Smooth muscle cell of the brain vasculature (primary cell): ENCODE measurements around the gene RASL12.
"Not testable (repeated sequence)": the region's sequence is repeated elsewhere in the genome, so short reads cannot be mapped to it uniquely, and the experiment has no call there.

Source experiments
- DNase-seq: peaks from one replicate; pipeline ENCODE4 v3.0.0-alpha.2; 2012; ENCODE audit warnings: low read depth, low spot score

The RASL12 gene

DNA sequence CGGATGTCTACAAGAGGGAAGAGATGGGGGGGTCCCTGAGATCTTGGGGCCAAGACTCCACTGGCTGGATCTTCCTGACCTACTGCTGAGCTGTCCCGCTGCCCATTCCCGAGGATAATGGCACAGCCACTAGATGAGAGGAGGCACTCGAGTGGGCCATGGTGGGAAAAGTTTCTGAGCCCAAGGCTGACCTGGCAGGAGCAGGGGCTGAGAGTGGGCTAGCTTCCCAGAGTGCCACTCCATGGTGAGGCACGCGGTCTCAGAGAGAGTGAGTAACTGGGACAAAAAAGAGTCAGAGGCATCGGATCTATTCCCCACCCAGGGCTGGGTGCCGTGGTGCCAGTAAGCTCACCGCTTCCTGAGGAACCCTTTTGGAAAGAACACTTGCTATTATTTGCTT, 11.7 kb downstream of the RASL12 start:
- no peak for DNase-seq

DNA sequence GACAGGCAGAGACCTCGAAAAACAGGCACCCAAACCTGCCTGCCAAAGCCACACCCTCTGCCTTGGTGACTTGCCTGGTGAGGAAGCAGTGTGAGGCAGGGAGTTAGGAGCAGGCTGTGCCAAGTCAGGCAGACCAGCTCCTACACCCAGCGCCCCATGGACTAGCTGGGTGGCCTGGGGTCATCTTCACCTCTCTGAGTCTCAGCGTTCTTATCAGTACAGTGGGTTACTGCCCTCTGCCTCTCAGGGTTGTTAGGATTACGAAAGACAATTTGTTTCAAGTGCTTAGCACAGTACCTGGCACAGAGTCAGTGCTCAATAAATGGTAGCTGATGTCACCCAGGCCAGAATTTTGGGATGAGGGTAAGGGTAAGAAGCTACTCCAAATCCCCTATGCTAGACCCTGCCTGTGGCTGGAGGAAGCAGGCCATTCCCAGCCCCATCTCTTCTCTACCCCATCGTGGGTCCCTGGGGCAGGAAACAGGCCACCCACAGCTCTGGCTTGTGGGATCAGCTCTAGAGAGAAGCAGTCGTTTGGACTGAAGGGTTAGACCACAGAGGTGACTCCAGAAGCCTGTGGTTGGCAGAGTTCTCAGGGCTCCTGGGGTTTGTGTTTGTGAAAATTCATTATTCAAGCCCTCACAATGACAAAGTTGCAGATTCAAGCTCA, 12.5 kb downstream of the RASL12 start:
- DNase-seq, result no peak

DNA sequence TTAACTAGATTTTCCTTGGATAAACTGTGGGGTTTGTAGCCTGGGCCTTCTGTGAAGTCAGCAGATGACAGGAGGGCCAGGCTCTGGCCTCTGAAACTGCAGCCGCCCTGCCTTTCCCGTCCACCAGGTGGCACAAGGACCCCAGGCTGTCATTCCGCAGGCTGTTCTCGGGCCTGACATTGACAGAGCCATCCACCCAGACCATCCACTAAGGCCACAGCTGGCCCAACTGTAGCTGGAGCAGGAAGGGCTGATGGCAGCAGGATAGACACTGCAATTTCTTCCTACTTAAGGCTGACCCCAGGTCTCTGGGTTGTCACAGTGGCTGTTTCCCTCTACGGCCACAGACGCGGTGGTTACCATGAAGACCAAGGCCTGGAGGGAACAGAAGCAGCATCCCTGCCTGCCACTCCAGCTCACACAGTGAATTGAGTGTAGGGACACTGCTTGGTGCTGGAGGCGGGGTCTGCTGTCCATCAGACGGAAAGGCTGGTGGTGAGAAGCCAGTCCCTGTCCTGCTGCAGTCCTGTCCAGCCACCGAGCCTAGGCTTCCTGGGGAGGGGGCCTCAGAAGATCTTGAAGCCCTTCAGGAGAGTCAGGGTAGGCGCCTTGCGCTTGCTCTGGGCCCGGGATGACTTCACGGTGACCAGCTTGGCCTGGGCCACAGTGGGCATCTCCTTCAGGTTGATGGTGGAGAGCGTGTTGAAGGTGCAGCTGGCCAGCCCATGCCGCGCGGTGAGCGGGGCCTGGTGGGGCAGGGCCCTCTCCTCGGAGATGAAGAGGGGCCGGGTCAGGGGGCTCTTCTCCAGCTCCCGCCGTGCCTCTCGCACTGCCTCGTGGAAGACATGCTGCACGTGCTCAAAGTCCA, 13.2 kb downstream of the RASL12 start:
- DNase-seq, result no peak

DNA sequence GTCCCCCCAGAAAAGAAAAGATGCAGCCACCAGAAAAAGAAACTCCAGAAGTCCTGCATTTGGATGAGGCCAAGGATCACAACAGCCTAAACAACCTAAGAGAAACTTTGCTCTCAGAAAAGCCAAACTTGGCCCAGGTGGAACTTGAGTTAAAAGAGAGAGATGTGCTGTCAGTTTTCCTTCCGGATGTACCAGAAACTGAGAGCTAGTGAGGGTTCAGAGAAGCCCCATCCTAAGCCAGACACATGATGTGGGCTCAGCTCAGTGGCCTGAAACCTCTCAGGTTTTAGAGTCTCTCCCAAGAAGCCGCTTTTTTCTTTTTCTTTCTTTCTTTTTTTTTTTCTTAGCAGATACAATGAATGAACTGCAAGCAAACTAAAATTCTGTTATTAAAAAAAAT, 14.8 kb downstream of the RASL12 start:
- no peak for DNase-seq

DNA sequence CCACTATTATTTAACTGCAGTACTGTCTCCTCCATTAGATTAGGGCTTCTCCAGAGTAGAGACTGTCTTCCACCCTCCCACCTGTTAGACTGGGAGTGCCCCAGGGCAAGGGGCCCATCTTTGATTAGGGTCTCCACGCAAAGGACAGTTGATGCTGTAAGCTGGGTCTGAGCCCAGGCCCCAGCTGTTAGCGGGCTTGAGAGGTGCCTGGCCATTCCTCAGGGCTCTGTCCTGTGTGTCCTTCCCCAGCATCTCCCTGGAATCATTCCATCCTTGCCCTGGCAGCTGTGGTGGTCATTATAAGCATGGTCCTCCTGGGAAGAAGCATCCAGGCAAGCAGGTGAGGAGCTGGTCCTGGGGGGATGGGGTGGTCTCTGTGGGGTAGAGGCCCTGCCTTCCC, 16.5 kb downstream of the RASL12 start:
- DNase-seq, result no peak

DNA sequence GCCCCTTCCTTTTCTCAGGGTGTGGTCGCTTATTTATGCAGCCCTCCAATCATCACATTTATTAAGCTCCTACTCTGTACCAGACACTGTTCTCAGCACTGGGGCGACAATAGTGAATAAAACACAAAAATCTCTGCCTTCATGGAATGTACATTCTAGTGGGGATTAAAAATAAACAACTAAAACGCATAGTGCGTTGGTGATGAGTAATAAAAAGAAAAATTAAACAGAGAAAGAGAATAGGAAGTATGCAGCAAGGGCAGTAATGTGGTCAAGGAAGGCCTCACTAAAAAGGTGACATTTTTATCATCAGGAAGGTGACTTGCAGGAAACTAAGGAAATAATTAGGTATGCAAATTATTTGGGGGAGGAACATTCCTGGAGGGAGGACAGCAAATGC, 17.5 kb downstream of the RASL12 start:
- DNase-seq, result no peak

DNA sequence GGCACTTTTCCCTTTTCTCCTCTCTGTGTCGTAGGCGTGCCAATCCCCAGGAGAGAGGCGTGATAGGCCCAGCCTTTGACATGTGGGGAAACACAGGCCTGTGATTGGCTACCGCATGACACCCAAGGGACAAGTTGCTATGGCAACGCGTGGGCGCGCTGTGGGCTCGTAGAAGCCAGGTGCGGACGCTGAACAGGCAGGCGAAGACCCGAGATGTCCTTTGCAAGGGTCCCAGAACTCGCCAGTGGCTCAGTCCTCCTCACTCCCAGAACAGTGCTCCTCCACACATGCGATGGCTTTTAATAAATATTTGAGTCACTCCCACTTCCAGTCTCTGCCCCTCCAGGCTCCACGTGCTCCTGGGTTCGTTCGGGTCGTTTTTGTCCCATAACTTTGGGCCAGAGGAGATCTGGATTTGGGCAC, 18.4 kb downstream of the RASL12 start:
- peak; percentile 78 for DNase-seq

DNA sequence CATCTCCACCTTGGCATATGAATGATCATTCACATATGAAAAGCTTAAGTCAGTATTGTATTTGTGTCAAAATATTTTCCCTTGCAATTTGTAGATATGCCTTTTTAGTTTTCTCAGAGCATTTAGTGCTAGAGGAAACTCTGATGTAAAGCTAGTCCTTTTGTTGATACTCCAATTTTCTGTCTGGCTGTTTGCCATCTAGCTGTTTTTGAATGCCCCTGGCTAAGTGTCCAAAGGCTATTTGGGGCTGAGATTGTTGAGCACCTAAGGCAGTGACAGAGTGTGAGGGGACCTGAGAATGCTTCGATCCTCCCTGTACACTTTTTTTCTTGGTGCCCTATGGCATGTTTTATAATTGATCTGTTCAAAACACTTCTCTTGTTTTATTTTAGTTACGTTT, 19.6 kb downstream of the RASL12 start:
- DNase-seq, result no peak

DNA sequence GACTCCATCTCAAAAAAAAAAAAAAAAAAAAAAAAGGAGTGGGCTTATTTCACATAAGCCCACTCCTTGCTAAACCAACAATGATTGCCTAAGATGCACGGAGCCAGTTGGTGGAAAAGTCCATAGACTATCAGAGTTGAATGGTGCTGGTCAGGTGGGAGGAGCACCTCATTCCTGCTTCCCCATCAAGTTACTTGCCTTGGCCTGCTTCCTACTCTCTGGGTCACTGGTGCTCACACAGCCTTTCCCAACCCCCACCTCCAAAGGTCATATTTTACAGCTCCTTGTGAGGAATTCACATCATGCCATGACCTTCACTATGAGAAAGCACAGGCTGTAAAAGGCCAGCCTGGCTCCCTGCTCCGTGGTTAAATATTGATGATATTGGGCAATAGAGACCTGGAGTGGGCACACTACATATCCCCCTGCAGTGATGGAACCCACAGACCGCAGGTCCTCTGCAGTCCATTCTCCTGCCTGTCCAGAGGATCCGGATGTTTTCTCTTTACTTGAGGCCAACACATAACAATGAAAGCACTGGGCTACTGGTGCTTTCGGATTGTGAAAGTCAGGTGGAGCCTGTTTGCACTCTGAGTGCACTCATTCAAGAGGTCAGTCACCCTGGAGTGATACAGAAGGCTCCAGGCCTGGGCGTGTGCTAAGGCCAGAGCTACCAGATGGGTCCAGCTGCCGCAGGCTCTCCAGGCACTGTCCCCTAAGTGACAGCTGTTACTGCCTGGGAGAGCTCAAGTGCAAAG, 22.9 kb downstream of the RASL12 start, which contains the start of gene SLC51B:
TSS of gene SLC51B (plus strand) at position 664 of the 758 bp plus-strand sequence. CDS start 4,618 bp downstream, outside the sequence.
- DNase-seq, result no peak

DNA sequence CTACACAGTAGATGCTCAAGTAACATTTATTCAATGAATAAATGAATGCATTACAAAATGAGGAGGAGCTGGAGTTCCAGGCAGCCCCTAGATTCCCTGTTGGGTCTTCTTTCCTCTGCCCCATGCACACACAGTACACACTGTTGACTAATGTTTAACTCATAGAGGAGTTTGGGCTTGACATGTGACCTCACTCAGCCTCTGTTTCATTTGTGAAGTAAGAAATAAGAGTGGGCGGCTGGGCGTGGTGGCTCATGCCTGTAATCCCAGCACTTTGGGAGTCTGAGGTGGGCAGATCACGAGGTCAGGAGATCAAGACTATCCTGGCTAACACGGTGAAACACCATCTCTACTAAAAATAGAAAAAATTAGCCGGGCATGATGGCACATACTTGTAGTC, 23.6 kb downstream of the RASL12 start:
- DNase-seq, result not testable (repeated sequence)

DNA sequence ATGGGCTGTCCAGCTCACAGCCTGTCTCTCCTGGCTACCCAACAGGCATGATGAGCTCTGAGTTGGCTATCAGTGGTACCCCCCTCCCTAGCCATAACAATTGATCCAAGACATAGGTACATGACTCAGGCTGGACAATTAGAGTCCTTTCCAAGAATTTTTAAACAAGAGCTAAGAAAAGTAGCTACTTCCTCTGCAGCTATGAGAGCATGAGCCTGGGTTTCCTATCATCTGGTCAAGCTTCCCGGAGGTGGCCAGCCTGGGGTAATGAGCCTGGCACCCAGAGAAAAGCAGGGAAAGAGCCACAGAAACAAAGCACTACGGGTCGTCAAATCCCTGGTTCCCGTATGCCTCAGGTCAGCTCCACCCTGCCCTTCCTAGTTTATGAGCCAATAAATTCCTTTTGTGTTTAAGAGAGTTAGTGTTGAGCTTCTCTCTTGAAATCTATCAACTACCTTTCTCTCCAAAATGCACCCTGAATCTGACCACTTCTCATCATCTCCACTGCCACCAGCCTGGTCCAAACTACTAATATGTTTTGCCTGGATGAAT, 24.9 kb downstream of the RASL12 start:
- DNase-seq, result no peak

DNA sequence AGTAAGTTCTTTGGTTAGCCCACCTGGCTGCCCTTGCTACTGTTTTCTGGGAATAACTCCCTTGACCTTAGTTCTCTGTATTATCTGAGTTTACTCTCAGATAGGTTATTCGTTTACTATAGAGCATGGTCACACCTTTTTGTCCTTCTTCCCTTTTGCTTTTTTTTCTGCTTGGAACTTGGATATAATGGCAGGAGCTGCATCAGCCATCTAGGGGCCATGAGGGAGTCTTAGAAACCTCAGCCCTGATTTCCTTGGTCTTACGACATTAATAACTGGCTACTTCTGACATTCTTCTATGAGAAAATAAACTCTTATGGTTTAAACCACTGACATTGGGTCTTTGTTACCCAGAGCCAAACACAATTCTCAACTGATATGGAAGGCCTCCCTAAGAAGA, 26.0 kb downstream of the RASL12 start:
- DNase-seq, result no peak

DNA sequence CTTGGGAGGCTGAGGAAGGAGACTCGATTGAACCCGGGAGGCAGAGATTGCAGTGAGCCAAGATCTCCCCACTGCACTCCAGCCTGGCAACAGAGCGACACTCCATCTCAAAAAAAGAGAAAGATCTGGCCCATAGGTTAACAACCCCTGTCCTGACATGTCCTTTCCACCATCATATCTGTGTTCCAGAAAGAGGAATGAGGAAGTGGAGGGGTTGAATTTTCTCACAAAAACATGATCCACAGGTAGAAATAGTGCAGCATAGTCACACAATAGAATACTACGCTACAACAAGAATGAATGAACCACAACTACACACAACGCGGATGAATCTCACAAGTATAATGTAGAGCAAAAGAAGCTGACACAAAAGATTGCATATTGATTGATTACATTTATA, 27.3 kb downstream of the RASL12 start:
- DNase-seq, result no peak

DNA sequence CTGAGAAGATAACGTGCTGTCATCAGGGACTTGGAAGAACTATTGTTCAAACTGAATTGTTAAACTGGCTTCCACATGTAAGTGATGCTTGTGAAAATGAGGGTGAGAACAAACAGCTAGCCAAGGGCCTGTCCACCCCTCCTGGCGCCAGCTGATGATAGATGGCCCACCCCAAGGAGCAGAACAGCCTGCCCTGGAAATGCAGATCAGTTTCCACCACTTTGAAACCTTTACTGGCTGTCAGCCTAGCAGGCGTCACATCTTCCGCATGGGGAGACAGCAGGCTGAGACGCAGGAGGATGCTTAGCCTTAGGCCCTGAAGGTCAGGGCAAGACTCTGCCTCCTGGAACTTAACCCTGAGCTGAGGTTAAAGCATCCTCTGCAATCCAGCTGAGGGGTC, 29.0 kb downstream of the RASL12 start:
- DNase-seq, result no peak

DNA sequence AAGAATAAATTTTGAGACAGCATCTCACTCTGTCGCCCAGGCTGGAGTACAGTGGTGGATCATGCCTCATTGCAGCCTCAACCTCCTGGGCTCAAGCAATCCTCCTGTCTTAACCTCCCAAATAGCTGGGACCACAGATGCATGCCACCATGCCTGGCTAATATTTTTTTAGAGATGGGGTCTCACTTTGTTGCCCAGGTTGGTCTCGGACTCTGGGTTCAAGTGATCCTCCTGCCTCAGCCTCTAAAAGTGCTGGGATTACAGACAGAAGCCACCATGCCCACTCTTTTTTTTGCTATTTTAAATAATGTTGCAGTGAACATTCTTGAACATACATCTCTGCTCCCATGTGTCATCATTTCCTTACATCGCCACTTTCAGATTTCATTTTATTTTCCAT, 29.4 kb downstream of the RASL12 start:
- no peak for DNase-seq

DNA sequence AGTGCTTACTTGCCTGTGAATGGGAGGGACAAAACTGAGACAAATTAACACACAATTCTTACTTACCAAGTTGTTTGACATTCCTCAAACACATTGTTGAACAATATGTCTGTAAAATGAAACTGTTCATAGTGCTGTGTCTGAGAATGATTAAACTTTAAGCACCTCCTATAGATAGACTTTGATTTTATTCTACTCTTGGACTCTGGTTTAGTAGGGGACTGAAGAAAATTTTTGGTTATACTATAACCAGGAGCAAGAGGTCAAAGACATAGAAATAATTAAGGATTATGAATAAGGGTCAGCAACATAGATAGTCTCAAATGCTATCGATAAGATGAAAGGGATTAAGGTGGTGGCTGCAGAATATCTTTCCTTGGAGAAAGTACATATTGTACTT, 30.5 kb downstream of the RASL12 start:
- no peak for DNase-seq

DNA sequence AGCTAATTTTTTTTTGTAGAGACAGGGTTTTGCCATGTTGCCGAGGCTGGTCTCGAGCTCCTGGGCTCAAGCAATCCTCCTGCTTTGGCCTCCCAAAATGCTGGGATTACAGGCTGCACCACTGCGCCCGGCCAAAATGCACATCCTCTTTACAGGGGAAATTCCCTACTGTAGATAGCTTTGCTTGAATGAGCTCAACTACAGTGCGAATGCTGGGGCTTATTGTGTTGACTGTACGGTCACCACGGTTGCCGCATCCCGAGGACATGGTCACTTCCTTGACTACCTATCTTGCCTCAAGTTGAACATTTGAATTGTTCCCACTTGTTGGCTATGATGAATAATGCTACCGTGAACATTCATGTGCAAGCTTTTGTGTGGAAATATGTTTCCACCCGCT, 33.1 kb downstream of the RASL12 start:
- DNase-seq, result no peak

DNA sequence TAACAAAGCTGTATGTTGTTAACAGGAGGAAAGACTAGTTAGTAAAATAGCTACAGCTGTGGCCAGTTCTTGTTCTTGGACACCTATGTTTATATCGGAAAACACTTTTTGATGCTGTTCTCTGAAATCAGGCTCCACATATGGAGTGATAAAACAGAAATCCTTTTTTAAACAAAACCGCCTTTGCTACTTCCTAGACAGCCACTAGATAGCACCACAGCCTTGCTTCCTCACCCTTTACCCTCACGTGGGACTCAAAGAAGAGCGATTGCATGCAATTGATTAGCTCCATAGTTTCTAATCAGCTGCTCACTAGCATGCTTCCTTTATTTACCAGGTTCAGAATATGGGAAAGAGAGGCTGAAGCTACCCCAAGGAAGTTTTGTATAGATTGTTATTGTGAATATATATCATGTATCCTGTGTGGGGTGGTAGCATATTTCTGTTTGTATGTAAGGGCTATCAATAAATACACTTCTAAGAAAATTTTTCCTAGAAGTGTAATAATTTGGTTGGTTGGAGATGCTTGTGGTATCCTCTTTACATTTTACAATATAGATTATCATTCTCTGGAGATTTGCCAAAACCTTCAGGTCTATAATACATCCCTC, 34.0 kb downstream of the RASL12 start:
- no peak for DNase-seq

DNA sequence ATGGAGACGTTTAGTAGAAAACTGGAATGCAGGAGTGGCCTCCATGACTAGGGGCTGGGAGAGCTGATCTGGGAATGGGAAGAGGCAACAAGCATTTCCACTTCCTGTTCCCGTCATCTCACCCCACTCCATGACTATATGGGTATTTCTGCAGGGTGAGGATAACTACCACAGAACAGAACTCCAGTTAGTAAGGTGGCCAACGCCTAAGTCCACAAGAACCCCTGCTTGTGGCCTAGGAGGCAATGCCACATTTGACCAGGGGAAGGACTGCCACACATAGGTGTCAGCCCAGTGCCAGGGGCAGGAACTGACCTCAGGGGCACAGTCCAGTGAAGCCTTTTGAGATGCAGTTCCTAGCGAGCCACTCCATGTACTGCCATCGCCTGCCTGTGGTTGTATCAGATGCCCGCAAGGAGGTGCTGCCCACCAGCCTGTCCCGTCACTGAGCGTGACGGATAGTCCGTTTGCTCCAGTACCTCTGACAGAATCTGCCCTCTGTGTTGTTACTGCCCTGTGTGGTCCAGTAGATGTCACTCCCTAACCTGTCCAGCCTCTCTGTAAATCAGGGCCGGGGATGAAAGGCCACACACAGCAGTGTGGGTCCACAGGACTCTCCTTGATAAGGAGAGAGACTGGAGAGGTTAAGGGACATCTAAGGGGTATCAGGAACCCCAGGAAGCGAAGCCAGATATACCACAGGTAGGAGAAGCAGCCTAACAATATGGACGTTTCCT, 34.8 kb downstream of the RASL12 start:
- DNase-seq, result no peak

DNA sequence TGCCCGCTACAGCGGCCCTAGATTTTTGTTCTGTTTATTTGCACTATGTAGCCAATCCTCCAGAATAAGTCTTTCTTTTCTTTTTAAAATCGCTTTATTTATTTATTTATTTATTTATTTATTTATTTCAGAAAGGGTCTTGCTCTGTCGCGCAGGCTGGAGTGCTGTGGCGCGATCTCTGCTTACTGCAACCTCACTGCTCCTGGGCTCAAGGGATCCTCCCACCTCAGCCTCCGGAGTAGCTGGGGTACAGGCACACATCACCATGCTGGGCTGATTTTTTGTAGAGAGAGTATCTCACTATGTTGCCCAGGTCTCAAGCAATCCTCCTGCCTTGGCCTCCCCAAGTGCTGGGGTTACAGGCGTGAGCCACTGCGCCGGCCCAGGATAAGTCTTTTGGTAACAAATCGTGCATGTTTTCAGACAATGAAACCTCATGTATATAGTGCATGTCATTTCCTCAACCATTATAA, 38.0 kb downstream of the RASL12 start:
- no peak for DNase-seq
